Neutrophil (primary cell): ENCODE measurements around the gene OSBP2.

Experiments used
- H3K27ac ChIP-seq: fragments of 200-600 bp; sonication (generic); 2 replicates; pipeline ENCODE4 v1.5.1; 2016; ENCODE audit warnings: mild to moderate bottlenecking, moderate library complexity
- H3K27me3 ChIP-seq: fragments of 200-600 bp; sonication (generic); 2 replicates; pipeline ENCODE4 v1.6.0; 2016; ENCODE audit warnings: mild to moderate bottlenecking
- H3K36me3 ChIP-seq: fragments of 200-600 bp; sonication (generic); 2 replicates; pipeline ENCODE4 v1.5.1; 2017
- H3K4me1 ChIP-seq, 2 experiments: fragments of 200-600 bp in 1 of 2; sonication (generic) in 1 of 2; 1 replicate in 1 of 2; 2 replicates in 1 of 2; pipeline versions ENCODE4 v1.5.1 to v1.6.1; 2013 to 2016; ENCODE audit warnings: low read depth in 1 of 2, low read length in 1 of 2, mild to moderate bottlenecking in 1 of 2, moderate library complexity in 1 of 2; ENCODE audit not compliant: control insufficient read depth in 1 of 2, insufficient read depth in 1 of 2
- H3K4me3 ChIP-seq, 2 experiments: fragments of 200-600 bp in 1 of 2; sonication (generic) in 1 of 2; 1 replicate in 1 of 2; 2 replicates in 1 of 2; pipeline ENCODE4 v1.5.1; 2013 to 2016; ENCODE audit warnings: low read depth in 1 of 2, low read length in 1 of 2, mild to moderate bottlenecking in 1 of 2, moderate library complexity in 1 of 2
- H3K9me3 ChIP-seq: fragments of 200-600 bp; sonication (generic); 2 replicates; pipeline ENCODE4 v1.5.1; 2016
- CTCF ChIP-seq: fragments of 200-600 bp; sonication (generic); IDR thresholded peaks from 2 replicates; pipeline ENCODE4 v1.5.1; 2016; ENCODE audit warnings: antibody characterized with exemption

Gene OSBP2

DNA sequence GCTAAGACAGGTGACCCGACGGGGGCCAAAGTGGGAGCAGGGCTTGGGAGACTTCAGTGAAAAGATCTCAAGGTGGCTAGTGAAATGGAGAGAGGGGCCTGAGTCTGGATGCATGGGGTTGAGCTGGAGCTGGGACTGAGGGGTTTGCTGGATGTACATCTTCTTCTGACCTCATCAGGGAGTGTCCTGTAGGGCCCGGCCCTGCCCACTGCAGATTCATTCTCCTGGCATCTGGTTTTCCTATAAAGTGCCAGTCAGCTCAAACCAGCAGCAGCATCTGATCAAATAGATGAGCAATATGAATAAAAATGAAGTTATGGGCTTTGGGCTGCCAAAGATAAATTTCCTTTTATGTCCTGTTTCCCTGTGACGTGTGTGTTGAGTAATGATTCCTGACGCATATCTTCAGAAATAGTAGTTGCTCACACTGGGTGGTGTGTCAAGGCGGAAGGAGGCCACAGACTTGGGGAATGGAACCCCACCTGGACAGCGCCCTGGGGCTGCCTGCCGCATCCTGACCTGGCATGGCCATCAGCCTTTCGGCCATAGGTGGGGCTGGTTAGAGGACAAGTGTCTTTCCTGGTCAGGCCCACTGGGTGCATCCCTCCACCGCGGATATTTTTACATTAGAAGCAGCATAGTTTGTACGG, 135.4 kb downstream of the OSBP2 start:
- no peak for TF ChIP-seq CTCF
- no peaks in the 10 kb centered on the region for H3K4me1 ChIP-seq
- H3K4me3 ChIP-seq: no peak overlapping the region
- H3K27ac ChIP-seq: no peak overlapping the region
- H3K27me3 ChIP-seq: peaks cover 25% of the 10 kb centered on the region
- H3K36me3 ChIP-seq: no peaks in the 10 kb centered on the region
- H3K9me3 ChIP-seq: no peaks in the 10 kb centered on the region

DNA sequence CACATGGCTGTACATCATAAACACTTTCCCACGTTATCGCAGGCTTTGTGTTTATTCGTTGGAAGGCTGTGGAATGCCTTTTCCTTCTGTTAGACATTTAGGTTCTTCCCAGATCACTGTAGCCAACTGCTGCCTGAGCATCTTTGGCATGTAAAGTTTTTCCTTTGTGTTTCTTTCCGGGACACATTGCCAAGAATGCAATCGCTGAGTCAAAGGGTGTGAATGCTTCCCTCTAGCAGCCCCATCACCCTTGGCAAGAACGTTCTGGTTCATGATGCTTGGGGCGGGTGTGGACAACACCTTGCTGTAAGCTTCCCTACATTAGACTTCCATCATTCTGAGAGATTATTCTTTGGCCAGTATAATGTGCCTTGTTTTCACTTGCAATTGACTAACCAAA, 136.2 kb downstream of the OSBP2 start:
- Histone ChIP-seq H3K4me3 (no peak overlapping the region), H3K4me1 (no peaks in the 10 kb centered on the region), H3K27ac (no peak overlapping the region), H3K9me3 (no peaks in the 10 kb centered on the region), H3K36me3 (no peaks in the 10 kb centered on the region), H3K27me3 (peaks cover 16% of the 10 kb centered on the region)
- no peak for TF ChIP-seq CTCF

- Histone ChIP-seq H3K9me3 (no peaks in the 10 kb centered on the region), H3K36me3 (no peaks in the 10 kb centered on the region), H3K27ac (no peak overlapping the region), H3K4me1 (no peaks in the 10 kb centered on the region), H3K4me3 (no peak overlapping the region), H3K27me3 (peaks cover 13% of the 10 kb centered on the region)
- TF ChIP-seq CTCF: no peak
Observed at GRCh38 chr22:30832407-30832987, 137.8 kb downstream of the OSBP2 start.

GRCh38 chr22:30833322-30833721, 138.6 kb downstream of the OSBP2 start:
- H3K27me3 ChIP-seq: peaks cover 13% of the 10 kb centered on the region
- no peaks in the 10 kb centered on the region for H3K4me1 ChIP-seq
- H3K9me3 ChIP-seq: peaks cover 4% of the 10 kb centered on the region
- H3K27ac ChIP-seq: no peak overlapping the region
- no peak for TF ChIP-seq CTCF
- no peaks in the 10 kb centered on the region for H3K36me3 ChIP-seq
- no peak overlapping the region for H3K4me3 ChIP-seq

GRCh38 chr22:30837531-30837930, 142.9 kb downstream of the OSBP2 start:
- Histone ChIP-seq H3K9me3 (peaks cover 5% of the 10 kb centered on the region), H3K27ac (no peak overlapping the region), H3K4me1 (no peaks in the 10 kb centered on the region), H3K36me3 (no peaks in the 10 kb centered on the region), H3K27me3 (peaks cover 11% of the 10 kb centered on the region), H3K4me3 (no peak overlapping the region)
- TF ChIP-seq CTCF: no peak
